NCI-H446 treated with DMSO at 0.1 percent for 48 hours (cell line): ENCODE measurements around the gene MAB21L4.

Experiments
- DNase-seq: peaks from one replicate; lab custom pipeline; 2025; lab: John Stamatoyannopoulos, UW

Gene MAB21L4

GRCh38 chr2:240895656-240896388, at the start of gene MAB21L4:
Gene MAB21L4, minus strand, starts transcription at chr2:240896156. Its CDS starts 159 bp downstream, at chr2:240895997.
- DNase-seq = no peak

- no peak for DNase-seq
Observed at GRCh38 chr2:240936106-240936505, 40.1 kb upstream of the MAB21L4 start.

GRCh38 chr2:240935103-240935876, 39.3 kb upstream of the MAB21L4 start:
- DNase-seq = no peak

GRCh38 chr2:240934701-240935102, 38.7 kb upstream of the MAB21L4 start:
- DNase-seq = no peak

GRCh38 chr2:240933966-240934700, 38.2 kb upstream of the MAB21L4 start:
- no peak for DNase-seq

GRCh38 chr2:240933048-240933965, 37.4 kb upstream of the MAB21L4 start:
- no peak for DNase-seq

GRCh38 chr2:240932724-240933047, 36.7 kb upstream of the MAB21L4 start:
- DNase-seq = no peak

GRCh38 chr2:240932001-240932723, 36.2 kb upstream of the MAB21L4 start:
- DNase-seq = no peak

- no peak for DNase-seq
Observed at GRCh38 chr2:240931319-240931949, 35.5 kb upstream of the MAB21L4 start.

GRCh38 chr2:240930631-240931318, 34.8 kb upstream of the MAB21L4 start:
- DNase-seq = no peak

GRCh38 chr2:240930096-240930630, 34.2 kb upstream of the MAB21L4 start:
- DNase-seq = no peak

GRCh38 chr2:240929364-240930095, 33.6 kb upstream of the MAB21L4 start:
- no peak for DNase-seq

GRCh38 chr2:240928476-240929363, 32.8 kb upstream of the MAB21L4 start:
- DNase-seq = no peak

GRCh38 chr2:240927390-240927781, 31.4 kb upstream of the MAB21L4 start:
- DNase-seq = no peak

- no peak for DNase-seq
Observed at GRCh38 chr2:240926516-240927389, 30.8 kb upstream of the MAB21L4 start.

GRCh38 chr2:240925568-240926515, 29.9 kb upstream of the MAB21L4 start:
- DNase-seq = no peak
